Heart left ventricle (tissue), 13 donors: ENCODE measurements around the gene KIF2B.

Experiments used
- CTCF ChIP-seq, 12 donors: fragments of 200-600 bp; sonication (generic) in 4 of 12; IDR thresholded peaks; one replicate each; pipeline versions ENCODE4 v1.5.0 to v1.8.0; 2018 to 2022; ENCODE audit warnings: antibody characterized with exemption in 12 of 12, mild to moderate bottlenecking in 5 of 12
- POLR2A ChIP-seq, 2 donors: fragments of 450-650 bp; IDR thresholded peaks; one replicate each; pipeline ENCODE4 v1.6.1; 2017; ENCODE audit warnings: antibody characterized with exemption in 2 of 2, mild to moderate bottlenecking in 2 of 2, moderate library complexity in 2 of 2
- donor health status: ischemic (EF 13 %, LVEDD 7.1; RV severe dilation, severe dysfunction).
- donor health status: DM: no; HTN: yes; CAD: no.
- donor health status: DM: no; HTN: no; CAD: no.
- donor health status: ischemic (EF 25% LVEDD 6.9; RV normal size, moderate dysfunction).
- donor health status: ischemic (EF 25% LVEDD 5.7; RV mildly dilated, moderate dysfunction).
- donor health status: ischemic (EF 35%, LVEDD 5.7; RV mildly dilated, moderate dysfunction).
- donor health status: nonischemic (EF 11% LVEDD 7.7; RV severe dilation, severe dysfunction).
- donor health status: DM: yes; HTN: yes; CAD: no.
- donor health status: PGD.
- donor health status: ischemic (EF 29% LVEDD 5.4; RV normal size, mild dysfunction).
- donor health status: nonischemic (EF 23%, LVEDD 6.1; RV moderate dilation, normal function).

- TF ChIP-seq CTCF (IDR thresholded peaks at IDR 0.05) = no peak
- no peak for TF ChIP-seq POLR2A (IDR thresholded peaks at IDR 0.05)
Measured at GRCh38 chr17:53794875-53795274, 27.9 kb upstream of the KIF2B start.
